ENCODE measurements around the gene TMCO4.

GRCh38 chr1:19769211-19769932, 30.3 kb downstream of the TMCO4 start:
- TF ChIP-seq CTCF (conservative IDR thresholded peaks at IDR 0.05; ENCODE audit: low read length) (no peak), EZH2phosphoT487 (IDR thresholded peaks at IDR 0.05; ENCODE audit: borderline replicate concordance) (no peak)
